SJCRH30 (cell line): ENCODE data around the gene RBM38. TPM values are rescaled to one million over a fixed set of nuclear protein-coding genes. Genes with fewer than 3 reads are reported as not detected.

Experiments used
- DNase-seq, 2 experiments: peaks; one replicate each; pipeline ENCODE4 v3.0.0-alpha.2; 2015 to 2020
- H3K27ac ChIP-seq: fragments of 250-450 bp; sonication (Bioruptor Pico); 2 replicates; pipeline ENCODE4 v1.5.1; 2020; ENCODE audit warnings: mild to moderate bottlenecking, moderate library complexity
- H3K27me3 ChIP-seq: fragments of 250-450 bp; sonication (Bioruptor Pico); 2 replicates; pipeline ENCODE4 v1.5.1; 2020; ENCODE audit warnings: mild to moderate bottlenecking, moderate library complexity
- H3K36me3 ChIP-seq: fragments of 250-450 bp; sonication (Bioruptor Pico); 2 replicates; pipeline ENCODE4 v1.5.1; 2020; ENCODE audit warnings: mild to moderate bottlenecking, moderate library complexity
- H3K4me1 ChIP-seq: fragments of 250-450 bp; sonication (Bioruptor Pico); 2 replicates; pipeline ENCODE4 v1.5.1; 2020; ENCODE audit warnings: mild to moderate bottlenecking, moderate library complexity
- H3K4me3 ChIP-seq: fragments of 250-450 bp; sonication (Bioruptor Pico); 2 replicates; pipeline ENCODE4 v1.5.1; 2020; ENCODE audit warnings: mild to moderate bottlenecking, moderate library complexity
- H3K9me3 ChIP-seq: fragments of 250-450 bp; sonication (Bioruptor Pico); replicated peaks from 2 replicates; pipeline ENCODE4 v1.5.1; 2020; ENCODE audit warnings: mild to moderate bottlenecking, moderate library complexity
- total RNA-seq: library from RNA; depleted of rRNA; stranded (reverse); fragments of >200 nt; shearing (Covaris generic); gene quantifications from 2 replicates; pipeline ENCODE4 v1.2.3, GENCODE V29; 2014

RBM38 gene
- total RNA-seq, 1 experiment from 2014 or later, result 181 TPM

GRCh38 chr20:57382516-57382915 lies 8.7 kb upstream of the RBM38 start:
- H3K4me3 ChIP-seq, result no peak overlapping the region
- H3K4me1 ChIP-seq, result no peaks in the 10 kb centered on the region
- H3K27ac ChIP-seq, result no peak overlapping the region
- no peak for DNase-seq
- no peaks in the 10 kb centered on the region for H3K27me3 ChIP-seq
- H3K36me3 ChIP-seq, result peaks cover 27% of the 10 kb centered on the region
- no peaks in the 10 kb centered on the region for H3K9me3 ChIP-seq

- no peak for DNase-seq
- H3K4me3 ChIP-seq, result no peak overlapping the region
- no peaks in the 10 kb centered on the region for H3K27me3 ChIP-seq
- peaks cover 18% of the 10 kb centered on the region for H3K36me3 ChIP-seq
- no peak overlapping the region for H3K27ac ChIP-seq
- H3K9me3 ChIP-seq, result no peaks in the 10 kb centered on the region
- no peaks in the 10 kb centered on the region for H3K4me1 ChIP-seq
Measured at GRCh38 chr20:57383447-57384347, 7.5 kb upstream of the RBM38 start.

- Histone ChIP-seq H3K36me3 (peaks cover 12% of the 10 kb centered on the region), H3K27me3 (no peaks in the 10 kb centered on the region), H3K9me3 (no peaks in the 10 kb centered on the region), H3K27ac (no peak overlapping the region), H3K4me3 (no peak overlapping the region), H3K4me1 (no peaks in the 10 kb centered on the region)
- no peak for DNase-seq
Measured at GRCh38 chr20:57384486-57384885, 6.7 kb upstream of the RBM38 start.

- no peaks in the 10 kb centered on the region for H3K27me3 ChIP-seq
- H3K4me1 ChIP-seq, result 0 out of 2 replicates have a peak, but pooled peaks cover 1% of the 10 kb centered on the region
- no peaks in the 10 kb centered on the region for H3K9me3 ChIP-seq
- H3K27ac ChIP-seq, result no peak overlapping the region
- peaks cover 6% of the 10 kb centered on the region for H3K36me3 ChIP-seq
- no peak overlapping the region for H3K4me3 ChIP-seq
- DNase-seq, result no peak
Measured at GRCh38 chr20:57384953-57385761, 6.0 kb upstream of the RBM38 start.

GRCh38 chr20:57385940-57386339 lies 5.3 kb upstream of the RBM38 start:
- Histone ChIP-seq H3K4me1 (0 out of 2 replicates have a peak, but pooled peaks cover 3% of the 10 kb centered on the region), H3K27me3 (no peaks in the 10 kb centered on the region), H3K27ac (no peak overlapping the region), H3K9me3 (no peaks in the 10 kb centered on the region), H3K36me3 (peaks cover 2% of the 10 kb centered on the region), H3K4me3 (no peak overlapping the region)
- DNase-seq, result no peak

- no peak for DNase-seq
- Histone ChIP-seq H3K9me3 (no peaks in the 10 kb centered on the region), H3K4me1 (0 out of 2 replicates have a peak, but pooled peaks cover 3% of the 10 kb centered on the region), H3K27me3 (no peaks in the 10 kb centered on the region), H3K36me3 (no peaks in the 10 kb centered on the region; the same call in 1 of the 2 replicates), H3K4me3 (no peak overlapping the region), H3K27ac (no peak overlapping the region)
Measured at GRCh38 chr20:57386762-57387161, 4.4 kb upstream of the RBM38 start.

GRCh38 chr20:57387463-57387862 lies 3.7 kb upstream of the RBM38 start:
- DNase-seq, result no peak
- H3K27me3 ChIP-seq, result no peaks in the 10 kb centered on the region
- no peaks in the 10 kb centered on the region for H3K9me3 ChIP-seq
- no peak overlapping the region for H3K4me3 ChIP-seq
- no peak overlapping the region for H3K27ac ChIP-seq
- peaks cover 2% of the 10 kb centered on the region; the same call in 1 of the 2 replicates for H3K36me3 ChIP-seq
- 0 out of 2 replicates have a peak, but pooled peaks cover 3% of the 10 kb centered on the region for H3K4me1 ChIP-seq

- Histone ChIP-seq H3K27me3 (no peaks in the 10 kb centered on the region), H3K9me3 (no peaks in the 10 kb centered on the region), H3K27ac (no peak overlapping the region), H3K4me1 (peaks cover 6% of the 10 kb centered on the region; the same call in 1 of the 2 replicates), H3K4me3 (no peak overlapping the region), H3K36me3 (peaks cover 5% of the 10 kb centered on the region)
- DNase-seq, result no peak
Measured at GRCh38 chr20:57387945-57388371, 3.2 kb upstream of the RBM38 start.

GRCh38 chr20:57388953-57389694 lies 2.1 kb upstream of the RBM38 start:
- Histone ChIP-seq H3K36me3 (peaks cover 15% of the 10 kb centered on the region), H3K27me3 (no peaks in the 10 kb centered on the region), H3K9me3 (no peaks in the 10 kb centered on the region), H3K27ac (no peak overlapping the region), H3K4me1 (peaks cover 17% of the 10 kb centered on the region), H3K4me3 (no peak overlapping the region)
- DNase-seq, result no peak

GRCh38 chr20:57389695-57390603 lies 1.2 kb upstream of the RBM38 start:
- no peaks in the 10 kb centered on the region for H3K9me3 ChIP-seq
- H3K27me3 ChIP-seq, result no peaks in the 10 kb centered on the region
- H3K4me1 ChIP-seq, result peaks cover 25% of the 10 kb centered on the region
- H3K4me3 ChIP-seq, result peak overlapping the region; percentile 59
- no peak for DNase-seq
- H3K27ac ChIP-seq, result peak overlapping the region; percentile 72
- peaks cover 18% of the 10 kb centered on the region for H3K36me3 ChIP-seq

- Histone ChIP-seq H3K4me1 (peaks cover 41% of the 10 kb centered on the region), H3K4me3 (peak overlapping the region; percentile 97), H3K27me3 (no peaks in the 10 kb centered on the region), H3K36me3 (peaks cover 35% of the 10 kb centered on the region), H3K9me3 (no peaks in the 10 kb centered on the region), H3K27ac (peak overlapping the region; percentile 9; the same call in 1 of the 2 replicates)
- DNase-seq, result peak in 1 of 2 experiments; percentile 61
Measured at GRCh38 chr20:57391439-57392301, 474 bp downstream of the RBM38 start.

- Histone ChIP-seq H3K9me3 (no peaks in the 10 kb centered on the region), H3K36me3 (peaks cover 45% of the 10 kb centered on the region), H3K27ac (peak overlapping the region; percentile 9; the same call in 1 of the 2 replicates), H3K4me1 (peaks cover 49% of the 10 kb centered on the region), H3K27me3 (no peaks in the 10 kb centered on the region), H3K4me3 (peak overlapping the region; percentile 97)
- DNase-seq, result peak in 1 of 2 experiments; percentile 52
Measured at GRCh38 chr20:57392512-57393271, 1.5 kb downstream of the RBM38 start.
